ENCODE data around the gene ATXN1. TPM values are rescaled to one million over a fixed set of nuclear protein-coding genes. Genes with fewer than 3 reads are reported as not detected.

ATXN1 gene
- polyA plus RNA-seq, 2 of the 4 experiments (the other 2 are of a cell fraction), result 2.9 to 8.3 TPM

DNA sequence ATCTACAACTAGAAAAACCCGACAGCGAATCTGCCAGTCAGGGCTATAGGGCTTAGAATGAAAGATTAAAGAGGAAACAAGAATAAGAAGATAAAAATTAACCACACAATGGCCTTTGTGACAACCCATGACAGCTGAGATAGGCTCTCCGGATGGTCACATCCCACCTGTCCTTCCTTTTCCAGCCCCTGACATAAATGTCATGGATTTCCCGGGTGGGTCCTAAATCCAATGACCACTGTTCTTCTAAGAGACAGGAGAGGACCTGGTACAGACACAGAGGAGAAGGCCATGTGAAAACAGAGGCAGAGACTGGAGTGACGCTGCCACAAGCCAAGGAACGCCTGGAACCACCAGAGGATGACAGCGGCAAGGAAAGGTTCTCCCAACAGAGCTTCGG is 41.8 kb downstream of the ATXN1 start:
- ChIA-PET POLR2A (no interaction called here), CTCF (interaction anchor here (1.3 to 4.4 kb wide), 4 partner anchors 28 to 209 kb away, joined by 3 to 23 read pairs (median 6); partner anchors contain the start of gene ATXN1)
- DNase-seq (ENCODE audit: low read depth in 1 of 2, low spot score in 1 of 2) (no peak), ATAC-seq (no peak), FAIRE-seq (no peak)
- H3K4me1 ChIP-seq, result peaks cover 35% of the 10 kb centered on the region
- H3K4me3 ChIP-seq, result no peak overlapping the region
- WGBS (ENCODE audit: missing lambda C conversion rate), result 78% methylated on average over 8 of the region's 8 CpGs
- no peak for TF ChIP-seq NPAS2 (CRISPR knock-in tag; IDR thresholded peaks at IDR 0.05; ENCODE audit: borderline replicate concordance)
- no peak for TF ChIP-seq SREBF2 (IDR thresholded peaks at IDR 0.05)
- no peak for TF ChIP-seq TP53 (CRISPR knock-in tag; IDR thresholded peaks at IDR 0.05)
- TF ChIP-seq, protein P1, sequence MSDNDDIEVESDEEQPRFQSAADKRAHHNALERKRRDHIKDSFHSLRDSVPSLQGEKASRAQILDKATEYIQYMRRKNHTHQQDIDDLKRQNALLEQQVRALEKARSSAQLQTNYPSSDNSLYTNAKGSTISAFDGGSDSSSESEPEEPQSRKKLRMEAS (IDR thresholded peaks at IDR 0.05), result no peak
- no peak for TF ChIP-seq RCOR1 (IDR thresholded peaks at IDR 0.05; ENCODE audit: low read depth, low read length)
- no peak for TF ChIP-seq HES2 (IDR thresholded peaks at IDR 0.05)
- TF ChIP-seq HOXB13 (CRISPR knock-in tag; IDR thresholded peaks at IDR 0.05; ENCODE audit: low read depth), result no peak
- no peaks in the 10 kb centered on the region for H3K9me3 ChIP-seq
- H3K27ac ChIP-seq, result 0 out of 6 replicates have a peak overlapping the region, but pooled peaks of 1 of the 2 experiments have one; percentile 24
- H3K4me2 ChIP-seq, result no peak overlapping the region

- 81% methylated on average over 3 of the region's 3 CpGs for WGBS (ENCODE audit: missing lambda C conversion rate)
- no peaks in the 10 kb centered on the region for H3K9me3 ChIP-seq
- DNase-seq (ENCODE audit: low read depth in 1 of 2, low spot score in 1 of 2) (no peak), FAIRE-seq (no peak), ATAC-seq (no peak)
- CTCF ChIA-PET, result interaction anchor here (1.1 to 4.4 kb wide), 2 partner anchors 44 to 207 kb away, joined by 6 to 23 read pairs; partner anchors contain the start of gene ATXN1
- H3K4me2 ChIP-seq, result no peak overlapping the region; the same call in 2 of the 3 replicates
- TF ChIP-seq CEBPB (IDR thresholded peaks at IDR 0.05), result no peak
- TF ChIP-seq TP53 (CRISPR knock-in tag; IDR thresholded peaks at IDR 0.05), result no peak
- no peak for TF ChIP-seq NR3C1 (IDR thresholded peaks at IDR 0.05)
- TF ChIP-seq HOXA7 (CRISPR knock-in tag; IDR thresholded peaks at IDR 0.05), result no peak
- TF ChIP-seq USF2 (IDR thresholded peaks at IDR 0.05), result no peak
- TF ChIP-seq FOSL2 (IDR thresholded peaks at IDR 0.05), result no peak
- TF ChIP-seq FOSL2 (CRISPR knock-in tag; IDR thresholded peaks at IDR 0.05), result no peak
- TF ChIP-seq POLR2AphosphoS2 (conservative IDR thresholded peaks at IDR 0.05; ENCODE audit: low read length), result no peak
- no peak for TF ChIP-seq FOXS1 (CRISPR knock-in tag; IDR thresholded peaks at IDR 0.05)
- no peak for TF ChIP-seq MYC (IDR thresholded peaks at IDR 0.05; ENCODE audit: borderline replicate concordance, low read length)
- H3K27ac ChIP-seq, result 0 out of 6 replicates have a peak overlapping the region, but pooled peaks of 1 of the 2 experiments have one; percentile 8
- POLR2A ChIA-PET, result no interaction called here
- H3K4me3 ChIP-seq, result no peak overlapping the region
- H3K4me1 ChIP-seq, result peaks cover 33% of the 10 kb centered on the region
Measured at GRCh38 chr6:16718356-16718755, 42.9 kb downstream of the ATXN1 start.

- DNase-seq (ENCODE audit: low read depth in 1 of 2, low spot score in 1 of 2) (no peak), FAIRE-seq (no peak), ATAC-seq (no peak)
- Histone ChIP-seq H3K4me3 (no peak overlapping the region), H3K4me1 (peaks cover 27% of the 10 kb centered on the region), H3K27ac (peak overlapping the region in 1 of 2 experiments; percentile 19; a peak in 1 of 6 replicates), H3K9me3 (no peaks in the 10 kb centered on the region), H3K4me2 (no peak overlapping the region)
- CTCF ChIA-PET, result interaction anchor here (1.1 to 4.4 kb wide), 3 partner anchors 45 to 386 kb away, joined by 5 to 23 read pairs (median 6); partner anchors contain the start of gene ATXN1
- WGBS (ENCODE audit: missing lambda C conversion rate), result 96% methylated on average over 7 of the region's 9 CpGs
- POLR2A ChIA-PET, result no interaction called here
- TF ChIP-seq HMGXB4 (CRISPR knock-in tag; IDR thresholded peaks at IDR 0.05; ENCODE audit: borderline replicate concordance), result no peak
- TF ChIP-seq CHD2 (IDR thresholded peaks at IDR 0.05; ENCODE audit: low read length, partially characterized antibody), result no peak
- TF ChIP-seq ZC3H11A (IDR thresholded peaks at IDR 0.05), result no peak
- no peak for TF ChIP-seq POLR2AphosphoS2 (conservative IDR thresholded peaks at IDR 0.05; ENCODE audit: low read length)
- no peak for TF ChIP-seq CBX8 (IDR thresholded peaks at IDR 0.05)
- TF ChIP-seq, protein P1 (IDR thresholded peaks at IDR 0.05), result no peak
- no peak for TF ChIP-seq MYC (IDR thresholded peaks at IDR 0.05; ENCODE audit: borderline replicate concordance, low read length)
- TF ChIP-seq, protein P2, sequence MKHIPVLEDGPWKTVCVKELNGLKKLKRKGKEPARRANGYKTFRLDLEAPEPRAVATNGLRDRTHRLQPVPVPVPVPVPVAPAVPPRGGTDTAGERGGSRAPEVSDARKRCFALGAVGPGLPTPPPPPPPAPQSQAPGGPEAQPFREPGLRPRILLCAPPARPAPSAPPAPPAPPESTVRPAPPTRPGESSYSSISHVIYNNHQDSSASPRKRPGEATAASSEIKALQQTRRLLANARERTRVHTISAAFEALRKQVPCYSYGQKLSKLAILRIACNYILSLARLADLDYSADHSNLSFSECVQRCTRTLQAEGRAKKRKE (CRISPR knock-in tag; IDR thresholded peaks at IDR 0.05; ENCODE audit: low read depth), result no peak
- TF ChIP-seq USF2 (IDR thresholded peaks at IDR 0.05), result no peak
- no peak for TF ChIP-seq ZSCAN20 (CRISPR knock-in tag; IDR thresholded peaks at IDR 0.05)
- TF ChIP-seq E2F6 (IDR thresholded peaks at IDR 0.05; ENCODE audit: borderline replicate concordance, low read depth), result no peak
- no peak for TF ChIP-seq CHD4 (IDR thresholded peaks at IDR 0.05; ENCODE audit: borderline replicate concordance)
- TF ChIP-seq NPAS2 (CRISPR knock-in tag; IDR thresholded peaks at IDR 0.05; ENCODE audit: borderline replicate concordance), result no peak
- no peak for TF ChIP-seq FOSL2 (IDR thresholded peaks at IDR 0.05)
- no peak for TF ChIP-seq FOSL2 (CRISPR knock-in tag; IDR thresholded peaks at IDR 0.05)
- no peak for TF ChIP-seq JUN (IDR thresholded peaks at IDR 0.05)
Measured at GRCh38 chr6:16717275-16717942, 43.9 kb downstream of the ATXN1 start.
